Prostate gland (tissue), 2 donors: Measurements from ENCODE around the gene TMBIM6. TPM values are rescaled to one million over a fixed set of nuclear protein-coding genes. Genes with fewer than 3 reads are reported as not detected.

Experiments used
- small RNA-seq, 2 donors: library from RNA; depleted of rRNA; stranded (forward); fragments of <200 nt; gene quantifications; one replicate each; pipeline ENCODE3, GENCODE V24; 2016
- total RNA-seq, 2 donors: library from RNA; depleted of rRNA; stranded (reverse); fragments of >200 nt; gene quantifications; one replicate each; pipeline ENCODE4 v1.1.0, GENCODE V29; 2016

The TMBIM6 gene
- total RNA-seq, 2 donors from 2014 or later, result 541 to 778 TPM

Small RNAs within 50 kb of the gene (small RNA-seq; reads per million reads assigned to genes)
- gene AC020612.2, result 0 reads per million in 2 donors
- 0 reads per million in 2 donors for gene LSM6P2

Other genes starting within 250 kb of the TMBIM6 start
- gene KCNH3, start 202.5 kb upstream of the TMBIM6 start, total RNA-seq, result 1 to 10 TPM; 1.8 to 2.2 TPM
- gene MCRS1, start 173.4 kb upstream of the TMBIM6 start, total RNA-seq, result 10 to 100 TPM; 54.1 to 87.0 TPM
- 1 to 10 TPM in 1 of 2 donors, under 1 TPM in 1; 0.23 to 10.0 TPM for gene FAM186B, start 135.9 kb upstream of the TMBIM6 start, total RNA-seq
- 10 to 100 TPM; 13.9 to 31.1 TPM for gene PRPF40B, start 118.0 kb upstream of the TMBIM6 start, total RNA-seq
- 10 to 100 TPM in 1 of 2 donors, 1 to 10 TPM in 1; 4.5 to 52.9 TPM for gene FMNL3, start 34.2 kb upstream of the TMBIM6 start, total RNA-seq
- gene NCKAP5L, start 86.9 kb downstream of the TMBIM6 start, total RNA-seq, result 10 to 100 TPM; 17.3 to 63.1 TPM
- gene BCDIN3D, start 101.5 kb downstream of the TMBIM6 start, total RNA-seq, result 1 to 10 TPM; 3.0 to 8.0 TPM
- gene FAIM2, start 162.3 kb downstream of the TMBIM6 start, total RNA-seq, result 10 to 100 TPM in 1 of 2 donors, 1 to 10 TPM in 1; 2.8 to 12.0 TPM
- 1 to 10 TPM in 1 of 2 donors, not detected in 1; 2.7 TPM for gene AQP2, start 209.2 kb downstream of the TMBIM6 start, total RNA-seq
- 10 to 100 TPM in 1 of 2 donors, 1 to 10 TPM in 1; 3.4 to 25.8 TPM for gene AQP5, start 220.3 kb downstream of the TMBIM6 start, total RNA-seq
- gene AQP6, start 231.4 kb downstream of the TMBIM6 start, total RNA-seq, result under 1 TPM in 1 of 2 donors, not detected in 1; 0.40 TPM